H9 (cell line): ENCODE measurements around the gene MYH15. TPM values are rescaled to one million over a fixed set of nuclear protein-coding genes. Genes with fewer than 3 reads are reported as not detected.

Source experiments
- DNase-seq: peaks from one replicate; pipeline ENCODE4 v3.0.0-alpha.2; 2017
- H2AFZ ChIP-seq: one replicate; pipeline ENCODE4 v1.6.1; 2013; ENCODE audit warnings: mild to moderate bottlenecking, low read length, control low read depth, moderate library complexity
- H2AK5ac ChIP-seq: 2 replicates; pipeline ENCODE4 v1.6.1; 2013; ENCODE audit warnings: low read length, control low read depth, mixed read lengths; ENCODE audit not compliant: insufficient read length
- H2BK120ac ChIP-seq: one replicate; pipeline ENCODE4 v1.6.1; 2013; ENCODE audit warnings: low read depth, mild to moderate bottlenecking, low read length, control low read depth, inconsistent platforms; ENCODE audit not compliant: poor library complexity, severe bottlenecking
- H2BK12ac ChIP-seq: 2 replicates; pipeline ENCODE4 v1.6.1; 2013; ENCODE audit warnings: low read length, control low read depth, mixed read lengths, low read depth; ENCODE audit not compliant: insufficient read length
- H2BK15ac ChIP-seq: 2 replicates; pipeline ENCODE4 v1.6.1; 2013; ENCODE audit warnings: low read depth, low read length, control low read depth
- H2BK20ac ChIP-seq: one replicate; pipeline ENCODE4 v1.6.1; 2013; ENCODE audit warnings: low read depth, mild to moderate bottlenecking, low read length, control low read depth, inconsistent platforms; ENCODE audit not compliant: poor library complexity, severe bottlenecking
- H2BK5ac ChIP-seq: 2 replicates; pipeline ENCODE4 v1.6.1; 2013; ENCODE audit warnings: low read length, control low read depth, mixed read lengths; ENCODE audit not compliant: insufficient read length
- H3K14ac ChIP-seq: 2 replicates; pipeline ENCODE4 v1.6.1; 2013; ENCODE audit warnings: low read length, control low read depth; ENCODE audit not compliant: insufficient read depth
- H3K18ac ChIP-seq: 2 replicates; pipeline ENCODE4 v1.6.1; 2013; ENCODE audit warnings: low read depth, mild to moderate bottlenecking, mixed read lengths, low read length, control low read depth; ENCODE audit not compliant: insufficient read length
- H3K23ac ChIP-seq: 2 replicates; pipeline ENCODE4 v1.6.1; 2013; ENCODE audit warnings: low read length, control low read depth, mixed read lengths, low read depth; ENCODE audit not compliant: insufficient read length
- H3K23me2 ChIP-seq: 2 replicates; pipeline ENCODE4 v1.6.1; 2013; ENCODE audit warnings: low read depth, mild to moderate bottlenecking, mixed read lengths, low read length, control low read depth; ENCODE audit not compliant: insufficient read length, poor library complexity, severe bottlenecking
- H3K27ac ChIP-seq: 2 replicates; pipeline ENCODE4 v1.5.1; 2013; ENCODE audit warnings: low read length, control low read depth, mixed read lengths, low read depth; ENCODE audit not compliant: insufficient read length
- H3K27me3 ChIP-seq: 2 replicates; pipeline ENCODE4 v1.6.1; 2013; ENCODE audit warnings: low read length, control low read depth, inconsistent platforms; ENCODE audit not compliant: insufficient read depth
- H3K4ac ChIP-seq: 2 replicates; pipeline ENCODE4 v1.6.1; 2013; ENCODE audit warnings: low read depth, mild to moderate bottlenecking, control low read depth, inconsistent platforms, low read length, moderate library complexity
- H3K4me1 ChIP-seq: 2 replicates; pipeline ENCODE4 v1.6.1; 2013; ENCODE audit warnings: low read length, control low read depth, inconsistent platforms; ENCODE audit not compliant: insufficient read depth
- H3K4me2 ChIP-seq: 2 replicates; pipeline ENCODE4 v1.6.1; 2013; ENCODE audit warnings: low read length, control low read depth, mixed read lengths; ENCODE audit not compliant: insufficient read length, insufficient read depth
- H3K56ac ChIP-seq: 2 replicates; pipeline ENCODE4 v1.6.1; 2013; ENCODE audit warnings: low read depth, mild to moderate bottlenecking, mixed read lengths, low read length, control low read depth; ENCODE audit not compliant: insufficient read length
- H3K79me1 ChIP-seq: 2 replicates; pipeline ENCODE4 v1.6.1; 2013; ENCODE audit warnings: low read depth, mild to moderate bottlenecking, moderate library complexity, low read length, control low read depth, inconsistent platforms; ENCODE audit not compliant: insufficient read depth, poor library complexity, severe bottlenecking
- H3K79me2 ChIP-seq: 2 replicates; pipeline ENCODE4 v1.6.1; 2013; ENCODE audit warnings: low read length, control low read depth, inconsistent platforms; ENCODE audit not compliant: insufficient read depth
- H3K9ac ChIP-seq: 2 replicates; pipeline ENCODE4 v1.6.1; 2013; ENCODE audit warnings: low read length, control low read depth, mixed read lengths; ENCODE audit not compliant: insufficient read length; ENCODE audit errors: extremely low read depth
- H3K9me3 ChIP-seq: one replicate; pipeline ENCODE4 v1.6.1; 2013; ENCODE audit warnings: low read depth, low read length, inconsistent platforms; ENCODE audit not compliant: control insufficient read depth
- H3T11ph ChIP-seq: one replicate; pipeline ENCODE4 v1.6.1; 2013; ENCODE audit warnings: mild to moderate bottlenecking, low read length, control low read depth, inconsistent platforms
- H4K20me1 ChIP-seq: one replicate; pipeline ENCODE4 v1.6.1; 2013; ENCODE audit not compliant: control insufficient read depth, insufficient read length, insufficient read depth
- H4K5ac ChIP-seq: 2 replicates; pipeline ENCODE4 v1.6.1; 2013; ENCODE audit warnings: low read depth, mild to moderate bottlenecking, mixed read lengths, low read length, control low read depth; ENCODE audit not compliant: insufficient read length
- H4K8ac ChIP-seq: replicated peaks from 2 replicates; pipeline ENCODE4 v1.6.1; 2013; ENCODE audit warnings: low read length, control low read depth, mixed read lengths, low read depth; ENCODE audit not compliant: insufficient read length
- H4K91ac ChIP-seq: 2 replicates; pipeline ENCODE4 v1.6.1; 2013; ENCODE audit warnings: low read depth, mild to moderate bottlenecking, moderate library complexity, mixed read lengths, low read length, control low read depth; ENCODE audit not compliant: insufficient read length
- H3K27ac Mint-ChIP-seq, 3 experiments: 2 replicates in 2 of 3; 3 replicates in 1 of 3; pipeline ENCODE4 v1.8.0; 2020 to 2021; ENCODE audit warnings: mixed read lengths in 3 of 3, mild to moderate bottlenecking in 1 of 3, moderate library complexity in 1 of 3
- H3K27me3 Mint-ChIP-seq: 2 replicates; pipeline ENCODE4 v1.8.0; 2021; ENCODE audit warnings: low read depth, mild to moderate bottlenecking, moderate library complexity, mixed read lengths
- H3K36me3 Mint-ChIP-seq, 3 experiments: 2 replicates in 2 of 3; 3 replicates in 1 of 3; pipeline ENCODE4 v1.8.0; 2020 to 2021; ENCODE audit warnings: low read depth in 3 of 3, mixed read lengths in 3 of 3; ENCODE audit not compliant: insufficient read depth in 1 of 3
- H3K4me1 Mint-ChIP-seq, 2 experiments: 2 replicates each; pipeline ENCODE4 v1.8.0; 2020; ENCODE audit warnings: mixed read lengths in 2 of 2
- H3K4me3 Mint-ChIP-seq, 2 experiments: 2 replicates in 1 of 2; 3 replicates in 1 of 2; pipeline ENCODE4 v1.8.0; 2020 to 2021; ENCODE audit warnings: mild to moderate bottlenecking in 2 of 2, mixed read lengths in 2 of 2, moderate library complexity in 1 of 2
- H3K9me3 Mint-ChIP-seq, 2 experiments: 2 replicates in 1 of 2; 3 replicates in 1 of 2; pipeline ENCODE4 v1.8.0; 2020; ENCODE audit warnings: mild to moderate bottlenecking in 2 of 2, mixed read lengths in 2 of 2, moderate library complexity in 1 of 2
- WGBS: extraction: QIAGEN DNeasy Blood & Tissue Kit; methylation state at CpG from one replicate; pipeline ENCODE4 v1.1.7; 2013; ENCODE audit warnings: missing lambda C conversion rate, low lambda C conversion rate, mixed read lengths; ENCODE audit not compliant: insufficient read length; ENCODE audit errors: extremely low coverage; 5-methylcytosine and 5-hydroxymethylcytosine counted together
- total RNA-seq: library from RNA; stranded (reverse); gene quantifications from 2 replicates; pipeline ENCODE4 v1.2.1, GENCODE V29; 2021
- TF ChIP-seq, protein P1 (sequence below): fragments of 200-600 bp; sonication (generic); conservative IDR thresholded peaks from 3 replicates; pipeline ENCODE4 v1.8.0; 2021; ENCODE audit warnings: antibody characterized with exemption, mild to moderate bottlenecking

Gene MYH15
- total RNA-seq, 1 experiment from 2014 or later, result 0.13 TPM

- Histone ChIP-seq H4K20me1 (no peaks in the 10 kb centered on the region), H3K4me2 (no peak overlapping the region), H3K79me1 (no peaks in the 10 kb centered on the region), H4K5ac (no peak overlapping the region), H3K14ac (no peak overlapping the region), H3K18ac (no peak overlapping the region), H3K4ac (no peak overlapping the region), H3K79me2 (no peaks in the 10 kb centered on the region), H2BK5ac (no peak overlapping the region), H3K56ac (no peak overlapping the region), H4K8ac (no peak overlapping the region), H2BK20ac (no peak overlapping the region), H3K9me3 (no peaks in the 10 kb centered on the region), H3K9ac (no peak overlapping the region), H3K27ac (no peak overlapping the region), H2BK120ac (no peak overlapping the region), H3K23me2 (no peaks in the 10 kb centered on the region), H3K4me1 (no peaks in the 10 kb centered on the region), H2BK12ac (no peak overlapping the region), H3K23ac (no peak overlapping the region), H3K27me3 (no peaks in the 10 kb centered on the region), H2BK15ac (no peak overlapping the region), H3T11ph (no peak overlapping the region), H2AK5ac (no peak overlapping the region), H2AFZ (no peak overlapping the region), H4K91ac (no peak overlapping the region)
- Mint-ChIP-seq H3K27me3 (no peaks in the 10 kb centered on the region), H3K9me3 (no peaks in the 10 kb centered on the region; a peak in 1 of 5 replicates), H3K36me3 (no peaks in the 10 kb centered on the region), H3K4me3 (no peak overlapping the region), H3K27ac (no peak overlapping the region), H3K4me1 (no peaks in the 10 kb centered on the region)
- DNase-seq, result no peak
- WGBS, result no CpG with 5 or more reads among the region's 1 CpG
- TF ChIP-seq, protein P1, sequence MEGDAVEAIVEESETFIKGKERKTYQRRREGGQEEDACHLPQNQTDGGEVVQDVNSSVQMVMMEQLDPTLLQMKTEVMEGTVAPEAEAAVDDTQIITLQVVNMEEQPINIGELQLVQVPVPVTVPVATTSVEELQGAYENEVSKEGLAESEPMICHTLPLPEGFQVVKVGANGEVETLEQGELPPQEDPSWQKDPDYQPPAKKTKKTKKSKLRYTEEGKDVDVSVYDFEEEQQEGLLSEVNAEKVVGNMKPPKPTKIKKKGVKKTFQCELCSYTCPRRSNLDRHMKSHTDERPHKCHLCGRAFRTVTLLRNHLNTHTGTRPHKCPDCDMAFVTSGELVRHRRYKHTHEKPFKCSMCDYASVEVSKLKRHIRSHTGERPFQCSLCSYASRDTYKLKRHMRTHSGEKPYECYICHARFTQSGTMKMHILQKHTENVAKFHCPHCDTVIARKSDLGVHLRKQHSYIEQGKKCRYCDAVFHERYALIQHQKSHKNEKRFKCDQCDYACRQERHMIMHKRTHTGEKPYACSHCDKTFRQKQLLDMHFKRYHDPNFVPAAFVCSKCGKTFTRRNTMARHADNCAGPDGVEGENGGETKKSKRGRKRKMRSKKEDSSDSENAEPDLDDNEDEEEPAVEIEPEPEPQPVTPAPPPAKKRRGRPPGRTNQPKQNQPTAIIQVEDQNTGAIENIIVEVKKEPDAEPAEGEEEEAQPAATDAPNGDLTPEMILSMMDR, result no peak
These were observed 13.1 kb downstream of the MYH15 start for GRCh38 chr3:108497271-108497670.
